T-cell (primary cell): ENCODE data around the gene WFS1. TPM values are rescaled to one million over a fixed set of nuclear protein-coding genes. Genes with fewer than 3 reads are reported as not detected.

Source experiments
- ATAC-seq, 4 experiments: fragments of 200-7000 bp in 3 of 4; fragments of 150-1000 bp in 1 of 4; cut with Tn5 transposase; replicated peaks in 1 of 4; 1 replicate in 3 of 4; 2 replicates in 1 of 4; pipeline ENCODE4 v1.10.0; 2021; ENCODE audit warnings: moderate library complexity in 3 of 4, mild to moderate bottlenecking in 2 of 4, moderate number of reproducible peaks in 1 of 4
- CTCF ChIA-PET, 2 donors: fragments of 300-600 bp; sonication (Branson Sonifier 250); formaldehyde crosslinking; loops; one replicate each; lab custom pipeline; 2022; ENCODE audit warnings: antibody characterized with exemption in 2 of 2; lab: Charles Lee
- POLR2A ChIA-PET, 2 donors: fragments of 300-600 bp; sonication (Branson Sonifier 250); formaldehyde crosslinking; loops; one replicate each; lab custom pipeline; 2022; ENCODE audit warnings: antibody characterized with exemption in 2 of 2; lab: Charles Lee
- DNase-seq, 35 experiments: peaks; one replicate each; pipeline versions ENCODE4 v3.0.0 to v3.0.0-alpha.2; 2013 to 2023
- H3K27ac ChIP-seq: one replicate; pipeline ENCODE4 v1.5.1; 2013; ENCODE audit warnings: low read length
- H3K27me3 ChIP-seq, 2 experiments: replicated peaks in 1 of 2; 1 replicate in 1 of 2; 2 replicates in 1 of 2; pipeline versions ENCODE4 v1.6.1 to v1.7.0; 2013; ENCODE audit warnings: low read length in 1 of 2, mixed read lengths in 1 of 2; ENCODE audit not compliant: control insufficient read depth in 2 of 2, insufficient read depth in 2 of 2; ENCODE audit errors: extremely low read depth in 1 of 2
- H3K36me3 ChIP-seq, 2 donors: 1 replicate in 1 of 2; 2 replicates in 1 of 2; pipeline versions ENCODE4 v1.6.1 to v1.7.0; 2013; ENCODE audit warnings: low read length in 1 of 2; ENCODE audit not compliant: control insufficient read depth in 2 of 2, insufficient read depth in 1 of 2; ENCODE audit errors: extremely low read depth in 1 of 2
- H3K4me1 ChIP-seq, 2 experiments: 1 replicate in 1 of 2; 2 replicates in 1 of 2; pipeline versions ENCODE4 v1.6.1 to v1.7.0; 2013; ENCODE audit warnings: low read length in 2 of 2, mixed read lengths in 1 of 2; ENCODE audit not compliant: insufficient read depth in 2 of 2, control insufficient read depth in 1 of 2; ENCODE audit errors: extremely low read depth in 1 of 2
- H3K4me3 ChIP-seq, 2 donors: 1 replicate in 1 of 2; 2 replicates in 1 of 2; pipeline versions ENCODE4 v1.5.1 to v1.7.0; 2013; ENCODE audit warnings: mild to moderate bottlenecking in 2 of 2, low read length in 1 of 2, moderate library complexity in 1 of 2; ENCODE audit not compliant: control insufficient read depth in 1 of 2; ENCODE audit errors: extremely low read depth in 1 of 2
- H3K9me3 ChIP-seq: 2 replicates; pipeline ENCODE4 v1.7.0; 2013
- H3K27ac Mint-ChIP-seq, 2 donors: one replicate each; pipeline ENCODE4 v1.8.0; 2020 to 2021; ENCODE audit warnings: mild to moderate bottlenecking in 2 of 2, mixed read lengths in 2 of 2
- H3K27me3 Mint-ChIP-seq, 2 donors: one replicate each; pipeline ENCODE4 v1.8.0; 2021 to 2022; ENCODE audit warnings: mixed read lengths in 2 of 2
- H3K36me3 Mint-ChIP-seq: one replicate; pipeline ENCODE4 v1.8.0; 2021; ENCODE audit warnings: mixed read lengths
- H3K4me1 Mint-ChIP-seq, 3 donors: one replicate each; pipeline ENCODE4 v1.8.0; 2020 to 2022; ENCODE audit warnings: mixed read lengths in 3 of 3, mild to moderate bottlenecking in 1 of 3
- H3K4me3 Mint-ChIP-seq, 3 donors: one replicate each; pipeline ENCODE4 v1.8.0; 2020 to 2022; ENCODE audit warnings: mild to moderate bottlenecking in 3 of 3, mixed read lengths in 3 of 3, moderate library complexity in 3 of 3
- H3K9me3 Mint-ChIP-seq, 3 donors: one replicate each; pipeline ENCODE4 v1.8.0; 2020 to 2022; ENCODE audit warnings: mixed read lengths in 3 of 3
- WGBS: methylation state at CpG from one replicate; pipeline ENCODE4 v1.1.5; 2013; ENCODE audit warnings: missing lambda C conversion rate; ENCODE audit not compliant: insufficient coverage; 5-methylcytosine and 5-hydroxymethylcytosine counted together
- total RNA-seq, 35 experiments: library from RNA in 6 of 35; stranded (reverse) in 6 of 35; fragments of 120-200 nt in 1 of 35; gene quantifications; one replicate each; pipeline versions ENCODE4 v1.2.1 to v1.2.4 and lab custom pipeline; 2013 to 2026

The WFS1 gene
- total RNA-seq, 5 donors from 2014 or later (not counting 1 experiment from before 2014, with no cell fraction given): 3.2 to 6.2 (median 5.1) TPM

DNA sequence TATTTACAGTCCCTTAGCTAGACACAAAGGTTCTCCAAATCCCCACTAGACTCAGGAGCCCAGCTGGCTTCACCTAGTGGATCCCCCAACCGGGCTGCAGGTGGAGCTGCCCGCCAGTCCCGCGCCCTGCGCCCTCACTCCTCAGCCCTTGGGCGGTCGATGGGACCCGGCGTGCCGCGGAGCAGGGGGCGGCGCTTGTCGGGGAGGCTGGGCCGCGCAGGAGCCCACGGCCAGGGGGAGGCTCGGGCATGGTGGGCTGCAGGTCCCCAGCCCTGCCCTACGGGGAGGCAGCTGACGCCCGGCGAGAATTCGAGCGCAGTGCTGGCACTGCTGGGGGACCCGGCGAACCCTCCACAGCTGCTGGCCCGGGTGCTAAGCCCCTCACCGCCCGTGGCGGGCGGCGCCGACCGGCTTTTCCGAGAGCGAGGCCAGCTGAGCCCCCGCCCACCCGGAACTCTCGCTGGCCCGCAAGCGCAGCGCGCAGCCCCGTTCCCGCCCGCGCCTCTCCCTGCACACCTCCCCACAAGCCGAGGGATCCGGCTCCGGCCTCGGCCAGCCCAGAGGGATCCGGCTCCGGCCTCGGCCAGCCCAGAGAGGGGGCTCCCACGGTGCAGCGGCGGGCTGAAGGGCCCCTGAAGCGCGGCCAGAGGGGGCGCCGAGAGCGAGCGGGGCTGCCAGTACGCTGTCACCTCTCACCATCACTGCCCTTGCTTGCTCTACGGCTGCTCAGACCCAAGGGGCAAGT lies 39.4 kb downstream of the WFS1 start:
- CTCF ChIA-PET: no interaction called here
- WGBS: 9% methylated on average over 55 of the region's 65 CpGs
- ATAC-seq: peak; percentile 67 to 80 (median 74)

DNA sequence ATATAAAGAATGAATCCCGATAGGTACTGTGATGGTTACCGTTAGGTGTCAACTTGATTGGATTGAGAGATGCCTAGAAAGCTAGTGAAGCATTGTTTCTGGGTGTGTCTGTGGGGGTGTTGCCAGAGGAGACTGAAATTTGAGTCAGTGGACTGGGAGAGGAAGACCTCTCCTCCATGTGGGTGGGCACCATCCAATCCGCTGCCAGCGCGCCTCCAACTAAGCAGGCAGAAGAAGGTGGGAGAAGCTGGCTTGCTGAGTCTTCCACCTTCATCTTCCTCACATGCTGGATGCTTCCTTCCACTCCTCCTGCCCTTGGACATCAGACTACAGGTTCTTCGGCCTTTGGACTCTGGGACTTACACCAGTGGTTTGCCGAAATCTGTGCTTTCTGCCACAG lies 40.1 kb downstream of the WFS1 start:
- no peaks in the 10 kb centered on the region for H3K9me3 Mint-ChIP-seq
- H3K27ac Mint-ChIP-seq: peak overlapping the region in 1 of 2 donors; percentile 5
- Histone ChIP-seq H3K27ac (no peak overlapping the region), H3K9me3 (no peaks in the 10 kb centered on the region), H3K36me3 (no peaks in the 10 kb centered on the region), H3K27me3 (peaks cover 9 to 46% of the 10 kb centered on the region in 2 experiments), H3K4me3 (no peak overlapping the region), H3K4me1 (peaks cover 0 to 3% of the 10 kb centered on the region in 2 experiments)
- no peak for ATAC-seq
- H3K4me3 Mint-ChIP-seq: peak overlapping the region in 2 of 3 donors; percentile 52 to 69
- peaks cover 0 to 13% (median 9%) of the 10 kb centered on the region in 3 donors for H3K4me1 Mint-ChIP-seq
- ChIA-PET CTCF (no interaction called here), POLR2A (no interaction called here)
- DNase-seq: no peak
- 93% methylated on average over 4 of the region's 7 CpGs for WGBS
- H3K36me3 Mint-ChIP-seq: no peaks in the 10 kb centered on the region
- peaks cover 61 to 74% of the 10 kb centered on the region in 2 donors for H3K27me3 Mint-ChIP-seq

More for the DNA sequence above, 39.4 kb downstream of the WFS1 start:
- peak in 14 of 35 experiments; percentile 6 to 30 (median 16) for DNase-seq
- Mint-ChIP-seq H3K9me3 (no peaks in the 10 kb centered on the region), H3K27me3 (peaks cover 57 to 71% of the 10 kb centered on the region in 2 donors), H3K4me1 (peaks cover 0 to 13% (median 9%) of the 10 kb centered on the region in 3 donors), H3K27ac (no peak overlapping the region), H3K4me3 (peak overlapping the region; percentile 38 to 69 (median 52)), H3K36me3 (no peaks in the 10 kb centered on the region)
- Histone ChIP-seq H3K4me1 (peaks cover 0 to 4% of the 10 kb centered on the region in 2 experiments), H3K9me3 (no peaks in the 10 kb centered on the region), H3K36me3 (no peaks in the 10 kb centered on the region), H3K4me3 (no peak overlapping the region), H3K27me3 (peaks cover 9 to 43% of the 10 kb centered on the region in 2 experiments), H3K27ac (no peak overlapping the region)
- POLR2A ChIA-PET: no interaction called here

DNA sequence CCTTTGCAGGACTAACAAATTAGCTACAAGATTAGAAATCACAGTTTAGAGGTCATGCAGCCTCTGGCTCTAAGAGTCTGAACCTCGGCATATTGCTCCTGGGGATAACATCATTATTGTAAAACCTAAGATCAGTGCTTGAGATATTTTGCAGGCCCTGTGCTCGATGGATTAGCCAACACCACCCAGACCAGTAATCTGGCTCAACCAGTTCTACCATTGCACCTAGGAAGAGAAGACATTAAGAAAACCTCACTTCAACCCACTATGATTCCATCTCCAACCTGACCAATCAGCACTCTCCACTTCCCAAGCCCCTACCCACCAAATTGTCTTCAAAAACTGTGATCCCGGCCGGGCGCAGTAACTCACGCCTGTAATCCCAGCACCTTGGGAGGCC lies 43.6 kb downstream of the WFS1 start:
- Mint-ChIP-seq H3K27ac (no peak overlapping the region), H3K4me3 (no peak overlapping the region), H3K36me3 (no peaks in the 10 kb centered on the region), H3K9me3 (no peaks in the 10 kb centered on the region), H3K27me3 (peaks cover 55% of the 10 kb centered on the region in 2 donors), H3K4me1 (peaks cover 0 to 13% (median 8%) of the 10 kb centered on the region in 3 donors)
- POLR2A ChIA-PET: no interaction called here
- ATAC-seq: no peak
- Histone ChIP-seq H3K9me3 (no peaks in the 10 kb centered on the region), H3K36me3 (no peaks in the 10 kb centered on the region), H3K27me3 (peaks cover 5 to 42% of the 10 kb centered on the region in 2 experiments), H3K4me1 (peaks cover 0 to 3% of the 10 kb centered on the region in 2 experiments), H3K27ac (no peak overlapping the region), H3K4me3 (no peak overlapping the region)
- CTCF ChIA-PET: no interaction called here
- no peak for DNase-seq
- WGBS: 82% methylated on average over 5 of the region's 6 CpGs

DNA sequence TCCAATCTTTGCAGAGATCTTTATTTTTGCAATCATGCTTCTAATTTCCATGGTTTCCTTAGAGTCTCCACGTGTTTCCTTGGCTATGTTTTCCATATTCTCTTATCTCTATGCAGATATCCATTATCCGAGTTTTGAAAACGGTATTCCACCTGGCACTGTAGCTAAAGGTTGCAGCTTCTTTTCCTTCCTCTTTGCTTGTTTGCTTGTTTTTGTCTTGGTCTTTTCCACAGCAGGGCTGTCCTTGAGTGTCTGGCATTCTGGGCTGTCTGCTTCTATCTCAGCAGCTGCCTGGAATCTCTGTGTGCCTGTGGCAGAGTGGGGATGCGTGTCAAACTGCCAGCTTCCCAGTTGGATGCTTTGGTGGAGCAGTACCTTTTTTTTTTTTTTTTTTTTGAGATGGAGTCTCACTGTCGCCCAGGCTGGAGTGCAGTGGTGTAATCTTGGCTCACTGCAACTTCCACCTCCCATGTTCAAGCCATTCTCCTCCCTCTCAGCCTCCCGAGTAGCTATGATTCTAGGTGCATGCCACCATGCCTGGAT lies 46.9 kb downstream of the WFS1 start:
- Mint-ChIP-seq H3K27ac (no peak overlapping the region), H3K4me3 (no peak overlapping the region), H3K36me3 (no peaks in the 10 kb centered on the region), H3K4me1 (no peaks in the 10 kb centered on the region), H3K9me3 (peaks cover 0 to 6% (median 2%) of the 10 kb centered on the region in 3 donors), H3K27me3 (peaks cover 36 to 40% of the 10 kb centered on the region in 2 donors)
- no peaks in the 10 kb centered on the region for H3K36me3 ChIP-seq
- ATAC-seq: no peak
- DNase-seq: no peak
- H3K4me1 ChIP-seq: no peaks in the 10 kb centered on the region
- peaks cover 0 to 44% of the 10 kb centered on the region in 2 experiments for H3K27me3 ChIP-seq
- H3K9me3 ChIP-seq: no peaks in the 10 kb centered on the region
- H3K4me3 ChIP-seq: no peak overlapping the region
- H3K27ac ChIP-seq: no peak overlapping the region
- CTCF ChIA-PET: no interaction called here
- 44% methylated on average over 5 of the region's 6 CpGs for WGBS
- POLR2A ChIA-PET: no interaction called here

DNA sequence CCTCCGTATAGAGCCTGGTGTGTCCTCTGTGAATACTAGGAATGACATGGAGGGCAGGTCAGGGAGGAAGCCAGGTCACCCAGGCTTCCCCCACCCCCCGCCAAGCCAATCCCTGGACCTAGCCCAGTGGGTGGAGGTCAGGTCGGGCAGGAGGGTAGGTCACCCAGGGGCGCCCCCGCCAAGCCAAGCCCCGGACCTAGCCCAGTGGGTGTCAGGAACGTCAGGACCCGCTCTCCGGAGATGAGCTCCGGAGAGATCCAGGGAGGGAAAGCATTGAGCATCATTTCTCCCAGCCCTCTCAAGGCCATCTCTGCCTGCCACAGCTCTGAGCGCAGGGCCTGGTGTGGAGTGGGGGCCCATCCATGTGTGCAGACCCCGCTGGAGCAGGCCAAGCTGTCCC lies 48.6 kb downstream of the WFS1 start:
- 59% methylated on average over 2 of the region's 12 CpGs for WGBS
- peaks cover 26 to 39% of the 10 kb centered on the region in 2 donors for H3K27me3 Mint-ChIP-seq
- ATAC-seq: no peak

DNA sequence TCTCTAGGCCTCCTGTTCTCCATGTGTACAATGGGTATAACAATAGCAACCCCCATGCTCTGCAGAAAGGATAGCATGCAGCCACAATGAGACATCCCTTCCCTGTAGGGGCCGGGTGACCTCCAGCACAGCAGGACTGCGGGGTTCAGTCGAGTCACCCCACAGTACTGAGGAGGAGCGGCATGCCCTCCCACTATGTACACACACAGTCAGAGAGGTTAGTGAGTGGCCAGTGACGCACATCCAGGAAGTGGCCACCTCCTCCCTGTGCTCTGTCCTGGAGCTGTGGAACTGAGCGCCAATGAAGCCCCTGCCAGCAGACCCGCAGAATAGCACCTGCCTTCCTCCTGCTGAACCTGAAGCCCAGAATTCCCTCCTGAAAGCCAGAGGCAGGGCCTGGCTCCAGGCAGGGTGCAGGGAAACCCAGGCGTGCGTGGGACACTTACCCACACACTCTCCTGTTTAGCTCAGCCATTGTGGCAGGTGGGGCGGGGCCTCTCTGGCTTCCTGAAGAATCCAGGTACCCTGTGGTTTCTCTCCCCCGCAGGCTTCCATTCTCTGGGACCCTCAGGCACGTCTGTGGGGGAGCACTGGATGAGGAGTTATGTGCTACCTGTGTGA lies 50.0 kb downstream of the WFS1 start:
- Histone ChIP-seq H3K4me1 (no peaks in the 10 kb centered on the region), H3K36me3 (no peaks in the 10 kb centered on the region), H3K9me3 (no peaks in the 10 kb centered on the region), H3K27me3 (peaks cover 0 to 62% of the 10 kb centered on the region in 2 experiments), H3K4me3 (no peak overlapping the region), H3K27ac (no peak overlapping the region)
- H3K4me3 Mint-ChIP-seq: no peak overlapping the region
- WGBS: 79% methylated on average over 9 of the region's 12 CpGs
- no peaks in the 10 kb centered on the region for H3K36me3 Mint-ChIP-seq
- POLR2A ChIA-PET: no interaction called here
- no peak for DNase-seq
- CTCF ChIA-PET: no interaction called here
- H3K9me3 Mint-ChIP-seq: peaks cover 0 to 6% (median 2%) of the 10 kb centered on the region in 3 donors
- H3K4me1 Mint-ChIP-seq: peaks cover 0 to 2% (median 0%) of the 10 kb centered on the region in 3 donors
- no peak overlapping the region for H3K27ac Mint-ChIP-seq
- H3K27me3 Mint-ChIP-seq: peaks cover 20 to 42% of the 10 kb centered on the region in 2 donors
- ATAC-seq: no peak

More for the DNA sequence above, 48.6 kb downstream of the WFS1 start:
- Histone ChIP-seq H3K27ac (no peak overlapping the region), H3K4me1 (no peaks in the 10 kb centered on the region), H3K27me3 (peaks cover 0 to 57% of the 10 kb centered on the region in 2 experiments), H3K36me3 (no peaks in the 10 kb centered on the region), H3K4me3 (no peak overlapping the region), H3K9me3 (no peaks in the 10 kb centered on the region)
- ChIA-PET CTCF (no interaction called here), POLR2A (no interaction called here)
- H3K9me3 Mint-ChIP-seq: peaks cover 0 to 6% (median 2%) of the 10 kb centered on the region in 3 donors
- no peaks in the 10 kb centered on the region for H3K36me3 Mint-ChIP-seq
- no peak for DNase-seq
- H3K27ac Mint-ChIP-seq: no peak overlapping the region
- H3K4me1 Mint-ChIP-seq: no peaks in the 10 kb centered on the region
- no peak overlapping the region for H3K4me3 Mint-ChIP-seq
